Ramos (cell line): ENCODE results near the gene P3R3URF.

Source experiments
- in situ Hi-C: fragments of 300-500 bp; cut with MboI; formaldehyde crosslinking; loops from one replicate; pipeline ENCODE4 v1.14.3; 2022; ENCODE audit warnings: low sequenced_read_pairs; ENCODE audit not compliant: unreplicated experiment

The P3R3URF gene

GRCh38 chr1:46148318-46148717 lies 28.0 kb downstream of the P3R3URF start:
- in situ Hi-C loops, result no loop called here

- in situ Hi-C loops, result no loop called here
Measured at GRCh38 chr1:46137916-46138315, 38.4 kb downstream of the P3R3URF start.

GRCh38 chr1:46136711-46137110 lies 39.6 kb downstream of the P3R3URF start:
- in situ Hi-C loops, result no loop called here

- in situ Hi-C loops, result no loop called here
Measured at GRCh38 chr1:46134660-46135331, 41.5 kb downstream of the P3R3URF start.

- in situ Hi-C loops, result no loop called here
Measured at GRCh38 chr1:46133781-46134350, 42.4 kb downstream of the P3R3URF start.

GRCh38 chr1:46133181-46133658 lies 43.1 kb downstream of the P3R3URF start:
- in situ Hi-C loops, result no loop called here

GRCh38 chr1:46132529-46133180 lies 43.6 kb downstream of the P3R3URF start, which contains the start of gene PIK3R3:
Gene PIK3R3, minus strand, starts transcription at chr1:46132629. Its CDS starts 677 bp downstream, at chr1:46131952.
- in situ Hi-C loops, result no loop called here

GRCh38 chr1:46131712-46132528 lies 44.4 kb downstream of the P3R3URF start:
- in situ Hi-C loops, result no loop called here

GRCh38 chr1:46131093-46131492 lies 45.2 kb downstream of the P3R3URF start:
- in situ Hi-C loops, result no loop called here

- in situ Hi-C loops, result no loop called here
Measured at GRCh38 chr1:46130606-46131005, 45.7 kb downstream of the P3R3URF start.

- in situ Hi-C loops, result no loop called here
Measured at GRCh38 chr1:46130121-46130520, 46.2 kb downstream of the P3R3URF start.

GRCh38 chr1:46128344-46128743 lies 47.9 kb downstream of the P3R3URF start:
- in situ Hi-C loops, result no loop called here
